T-helper 22 cell (primary cell): ENCODE measurements around the gene GPR55.

Experiments
- DNase-seq: peaks from one replicate; pipeline ENCODE4 v3.0.0-alpha.2; 2020; ENCODE audit warnings: low read depth

Gene GPR55

GRCh38 chr2:230919240-230919639 is 5.8 kb downstream of the GPR55 start:
- DNase-seq = no peak

- no peak for DNase-seq
Observed at GRCh38 chr2:230916218-230916617, 8.8 kb downstream of the GPR55 start.

DNA sequence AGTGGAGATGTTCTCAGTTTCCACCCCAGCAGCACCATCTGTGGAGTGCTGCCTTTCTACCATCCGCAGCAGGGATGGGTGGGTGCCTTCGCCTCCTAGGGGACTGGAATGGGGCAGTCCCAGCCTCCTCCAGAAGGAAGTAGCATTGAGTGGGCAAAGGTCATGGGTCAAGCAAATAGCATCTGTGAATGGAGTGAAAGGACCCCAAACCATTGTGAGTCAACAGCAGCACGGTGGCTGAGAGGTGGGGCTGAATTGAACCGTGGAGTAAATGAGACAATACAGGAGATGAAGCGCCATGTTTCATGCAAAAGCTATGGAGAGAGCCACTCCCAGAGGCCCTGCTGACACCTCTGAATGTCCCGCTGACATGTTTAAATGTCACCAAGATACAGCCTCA is 9.7 kb downstream of the GPR55 start:
- no peak for DNase-seq

- DNase-seq = no peak
Observed at GRCh38 chr2:230914886-230915285, 10.2 kb downstream of the GPR55 start.

- DNase-seq = no peak
Observed at GRCh38 chr2:230913406-230914143, 11.5 kb downstream of the GPR55 start.

DNA sequence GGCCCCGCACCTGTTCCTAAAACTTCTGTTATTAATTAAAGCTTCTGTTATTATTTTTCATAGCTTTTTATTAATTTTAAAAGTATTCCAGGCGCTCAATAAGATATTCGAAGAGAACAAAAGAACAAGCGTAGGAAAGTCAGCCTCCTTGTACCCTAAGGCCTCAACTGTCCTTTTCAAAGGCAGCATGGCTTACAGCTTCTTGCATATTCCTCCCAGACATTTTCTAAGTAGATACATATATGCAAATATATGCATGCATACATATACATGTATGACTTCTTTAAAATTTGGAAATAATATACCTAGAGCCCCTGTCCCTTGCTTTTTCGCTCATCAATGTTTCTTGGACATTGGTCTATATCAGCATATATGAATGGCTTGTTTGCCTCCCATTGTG is 12.3 kb downstream of the GPR55 start:
- no peak for DNase-seq

DNA sequence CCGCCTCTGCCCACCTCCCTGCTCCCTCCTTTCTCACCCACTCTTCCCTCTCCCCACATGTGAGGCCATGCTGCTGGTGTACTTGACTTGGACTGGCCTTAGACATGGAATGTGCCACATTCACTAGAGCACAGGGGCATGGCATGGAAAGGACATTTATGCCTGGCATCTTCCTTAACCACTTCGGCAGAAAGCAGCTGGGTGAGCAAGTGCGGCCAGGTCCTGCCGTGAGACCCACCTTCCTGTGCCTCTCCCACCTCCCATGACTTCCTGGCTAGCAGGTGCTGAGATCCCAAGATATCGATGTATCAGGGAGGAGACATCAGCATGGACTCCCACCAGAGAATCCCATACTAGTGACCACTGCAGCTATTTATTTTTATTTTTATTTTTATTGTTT is 13.0 kb downstream of the GPR55 start:
- DNase-seq = no peak

- DNase-seq = no peak
Observed at GRCh38 chr2:230910546-230911177, 14.4 kb downstream of the GPR55 start.

GRCh38 chr2:230909841-230910545 is 15.0 kb downstream of the GPR55 start:
- DNase-seq = no peak

DNA sequence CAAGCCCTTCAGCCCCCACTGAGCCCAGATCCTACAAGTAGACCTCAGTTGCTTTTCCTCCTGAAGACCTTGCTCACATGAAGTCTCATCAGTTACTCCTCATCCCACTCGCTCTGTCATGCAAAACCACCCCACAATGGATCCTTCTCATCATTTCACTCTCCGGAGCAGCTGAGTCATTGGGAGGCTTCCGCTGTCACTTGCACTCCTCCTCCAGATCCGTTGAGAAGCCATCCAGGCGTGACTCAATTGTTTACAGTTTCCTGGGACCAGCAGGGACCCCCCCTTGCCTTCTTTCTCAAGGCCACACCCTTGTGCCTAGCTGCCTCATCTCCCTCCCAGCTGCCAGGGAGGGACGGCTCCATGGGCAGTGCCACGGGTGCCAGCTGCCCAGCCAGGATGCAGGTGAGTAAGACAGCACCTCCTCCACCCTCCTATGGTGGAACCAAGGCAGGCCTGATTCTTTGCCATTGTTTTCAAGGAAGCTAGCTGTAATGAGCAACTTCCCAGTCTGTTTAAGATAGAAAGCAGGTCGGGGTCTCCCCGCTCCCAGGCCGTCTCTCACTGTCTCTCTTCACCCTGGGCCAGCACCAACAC is 16.3 kb downstream of the GPR55 start:
- DNase-seq = no peak

DNA sequence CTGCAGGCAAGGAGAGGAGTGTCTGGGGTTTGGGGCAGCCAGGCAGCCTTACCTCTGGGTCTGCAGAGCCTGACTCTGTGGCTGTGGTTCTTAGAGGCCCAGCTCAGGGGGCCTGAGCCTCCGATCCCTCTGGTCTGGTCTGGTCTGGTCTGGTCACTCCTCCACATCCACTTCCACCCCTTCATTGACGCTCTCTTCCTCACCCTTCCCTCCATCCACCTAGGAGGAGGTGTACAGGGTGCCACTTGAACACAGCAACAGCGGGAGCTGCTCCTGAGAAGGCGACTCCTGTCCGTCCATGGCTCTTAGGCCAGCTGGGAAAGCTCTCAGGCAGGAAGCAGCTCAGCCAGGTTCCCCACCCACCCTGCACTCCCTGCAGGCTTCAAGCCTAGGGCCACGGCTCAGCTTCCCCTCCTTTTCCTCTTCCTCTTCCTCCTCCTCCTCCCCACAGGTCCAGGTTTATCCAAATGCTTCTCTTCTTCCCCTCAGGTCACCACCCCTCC is 16.9 kb downstream of the GPR55 start:
- no peak for DNase-seq

DNA sequence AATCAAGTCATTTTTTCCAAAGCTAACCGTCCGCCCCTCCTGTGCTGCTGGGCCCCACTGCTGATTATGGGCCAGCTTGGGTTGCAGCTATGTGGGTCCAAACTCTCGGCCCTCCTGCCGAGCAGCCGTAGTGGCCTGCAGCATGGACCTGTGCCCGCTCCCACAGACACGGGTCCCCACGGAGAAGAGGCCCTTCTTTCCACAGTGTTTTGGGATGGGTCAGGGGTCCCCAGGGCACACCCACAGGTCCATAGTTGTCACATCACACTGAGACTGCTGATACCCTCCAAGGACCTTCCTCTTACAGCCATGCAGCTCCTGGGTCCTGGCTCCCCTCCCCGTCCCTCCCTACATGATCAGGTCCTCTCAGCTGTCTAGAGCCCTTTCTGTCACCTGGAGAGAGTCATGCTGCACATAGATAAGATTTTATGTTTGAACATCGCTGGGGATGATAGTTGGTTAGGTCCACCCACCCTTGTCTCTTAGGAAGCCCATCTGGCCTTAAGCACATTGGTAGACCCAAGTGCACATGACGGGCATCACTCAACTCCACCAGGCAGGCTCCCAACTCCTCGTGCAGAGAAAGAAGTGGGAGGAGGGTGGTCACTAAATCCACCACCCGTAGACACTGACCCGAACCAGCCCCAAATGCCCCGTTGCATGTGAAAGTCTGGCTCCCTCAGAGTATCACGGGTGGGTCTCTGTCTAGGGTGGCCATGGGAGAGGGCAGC is 17.5 kb downstream of the GPR55 start:
- DNase-seq = no peak

DNA sequence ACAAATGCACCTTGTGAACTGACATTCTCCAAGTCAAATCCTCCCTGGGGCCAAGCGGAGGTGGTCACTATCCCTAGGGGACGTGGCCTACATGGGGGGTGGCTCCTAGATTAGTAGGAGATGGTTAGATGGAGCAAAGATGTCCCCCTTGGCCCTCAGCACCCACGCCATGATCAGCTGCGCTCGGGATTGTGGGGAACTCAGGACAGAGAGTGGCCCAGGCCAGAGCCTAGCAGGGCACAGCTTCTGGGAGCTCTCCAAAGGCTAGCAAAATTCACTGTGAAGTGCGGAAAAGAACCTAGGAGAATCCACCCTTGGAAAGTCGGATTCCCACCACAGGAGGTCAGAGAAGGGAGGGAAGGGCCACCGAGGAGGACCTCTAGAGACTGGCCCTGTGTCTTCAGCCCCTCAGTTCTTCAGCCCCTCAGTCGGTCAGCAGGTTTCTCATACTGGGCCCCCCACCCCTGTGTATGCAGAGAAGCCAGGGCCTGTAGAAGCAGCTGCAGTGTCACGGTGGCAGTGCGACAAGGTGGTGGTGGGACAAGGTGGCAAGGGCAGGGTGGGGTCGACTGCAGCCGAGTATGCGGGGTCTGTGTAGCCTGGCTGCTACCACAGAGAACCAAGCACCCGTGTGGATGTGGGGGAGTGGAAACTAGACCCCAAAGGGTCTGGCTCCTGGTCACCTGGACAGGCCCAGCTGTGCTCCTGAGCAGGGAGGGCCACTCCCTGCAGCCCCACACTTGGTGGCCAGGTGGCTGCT is 18.4 kb downstream of the GPR55 start:
- DNase-seq = no peak

GRCh38 chr2:230905448-230906421 is 19.3 kb downstream of the GPR55 start:
- peak; percentile 63 for DNase-seq

- no peak for DNase-seq
Observed at GRCh38 chr2:230904856-230905447, 20.1 kb downstream of the GPR55 start.

DNA sequence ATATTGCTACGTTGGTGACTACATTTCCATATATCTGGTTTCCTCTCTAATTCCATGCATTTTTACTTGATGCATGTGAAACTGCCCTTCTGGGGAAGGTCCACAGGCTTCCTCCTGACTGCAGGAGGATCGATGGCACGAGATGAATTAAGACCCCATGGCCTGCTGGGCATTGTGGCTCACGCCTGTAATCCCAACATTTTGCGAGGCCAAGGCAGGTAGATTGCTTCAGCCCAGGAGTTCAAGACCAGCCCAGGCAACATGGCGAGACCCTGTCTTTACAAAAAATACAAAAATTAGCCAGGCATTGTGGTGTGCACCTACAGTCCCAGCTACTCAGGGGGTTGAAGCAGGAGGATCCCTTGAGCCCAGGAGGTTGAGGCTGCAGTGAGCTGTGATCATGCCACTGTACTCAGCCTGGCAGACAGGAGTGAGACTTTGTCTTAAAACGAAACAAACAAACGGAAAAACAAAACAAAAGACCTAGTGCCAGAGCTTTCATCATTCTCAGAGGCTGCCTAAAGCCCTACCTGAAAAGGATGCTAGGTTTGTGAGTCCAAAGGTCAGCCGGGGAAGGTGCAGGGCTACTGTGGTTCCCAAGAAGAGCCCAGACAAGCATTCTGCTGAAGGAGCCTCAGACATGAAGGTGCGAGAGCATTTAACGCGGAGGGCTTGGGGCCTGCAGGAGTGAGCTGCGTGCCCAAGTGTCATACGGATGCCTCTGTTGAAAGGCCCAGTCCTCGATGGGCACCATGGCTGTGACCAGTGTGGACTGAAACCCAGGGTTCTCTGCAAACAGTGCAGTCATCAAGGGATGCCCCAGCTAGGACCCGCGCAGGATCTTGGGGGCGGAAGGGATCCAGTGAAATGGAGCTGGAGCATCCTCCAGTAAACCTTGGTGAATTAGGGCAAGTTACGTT is 21.6 kb downstream of the GPR55 start:
- DNase-seq = no peak

DNA sequence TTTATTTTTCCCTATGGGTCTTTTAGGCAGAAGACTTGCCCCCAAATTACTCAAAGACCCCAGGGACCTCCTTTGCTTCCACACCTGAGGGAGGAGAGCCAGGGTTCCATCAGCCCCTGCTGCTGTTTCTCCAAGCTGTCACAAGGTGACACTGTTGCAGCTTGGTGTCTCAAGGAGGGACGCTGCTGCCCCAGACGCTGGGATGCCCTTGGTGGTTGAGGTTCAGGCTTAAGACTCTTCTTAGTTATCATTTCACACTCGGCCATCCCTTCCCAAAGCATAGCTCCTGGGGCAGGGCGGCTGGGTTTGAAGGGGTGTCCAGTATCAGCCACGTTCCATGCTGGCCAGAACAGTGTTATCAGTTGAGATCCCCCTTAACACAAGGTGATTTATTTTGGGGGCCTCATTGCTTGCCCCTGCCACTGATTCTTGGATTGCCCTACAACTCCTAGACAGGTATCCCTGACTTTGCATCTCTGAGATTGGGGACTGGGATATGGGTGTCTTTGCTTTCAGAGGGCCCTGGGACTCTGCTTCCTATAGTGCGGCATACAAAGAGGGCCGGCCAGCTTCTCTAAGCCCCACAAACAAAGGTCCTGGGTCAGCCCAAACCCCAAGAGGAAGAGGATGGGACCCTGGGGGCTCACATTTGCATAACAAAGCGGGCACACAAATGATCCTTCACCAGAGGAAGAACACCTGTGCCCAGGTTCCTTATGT is 22.7 kb downstream of the GPR55 start:
- DNase-seq = no peak

- DNase-seq = no peak
Observed at GRCh38 chr2:230901006-230901405, 24.0 kb downstream of the GPR55 start.
